Measurements from ENCODE around the gene ANKRD12.
"Not testable (repeated sequence)": the region's sequence is repeated elsewhere in the genome, so short reads cannot be mapped to it uniquely, and the experiment has no call there.

The ANKRD12 gene

GRCh38 chr18:9136315-9137155 is at the start of gene ANKRD12:
Gene ANKRD12, plus strand, starts transcription at chr18:9136781. Its CDS starts 45,652 bp downstream, at chr18:9182433.
- no peak for TF ChIP-seq CTCF (IDR thresholded peaks at IDR 0.05; ENCODE audit: extremely low read depth, insufficient read depth, missing control alignments)
- DNase-seq (ENCODE audit: low spot score) = peak; percentile 98
- in situ Hi-C loops (cut with MboI; ENCODE audit: low pct_unique_long_range_greater_than_20kb, low sequenced_read_pairs, unreplicated experiment) = no loop called here

- no peak for TF ChIP-seq CTCF (IDR thresholded peaks at IDR 0.05; ENCODE audit: extremely low read depth, insufficient read depth, missing control alignments)
- in situ Hi-C loops (cut with MboI; ENCODE audit: low pct_unique_long_range_greater_than_20kb, low sequenced_read_pairs, unreplicated experiment) = no loop called here
- DNase-seq (ENCODE audit: low spot score) = no peak
Observed at GRCh38 chr18:9087144-9087543, 49.4 kb upstream of the ANKRD12 start.

DNA sequence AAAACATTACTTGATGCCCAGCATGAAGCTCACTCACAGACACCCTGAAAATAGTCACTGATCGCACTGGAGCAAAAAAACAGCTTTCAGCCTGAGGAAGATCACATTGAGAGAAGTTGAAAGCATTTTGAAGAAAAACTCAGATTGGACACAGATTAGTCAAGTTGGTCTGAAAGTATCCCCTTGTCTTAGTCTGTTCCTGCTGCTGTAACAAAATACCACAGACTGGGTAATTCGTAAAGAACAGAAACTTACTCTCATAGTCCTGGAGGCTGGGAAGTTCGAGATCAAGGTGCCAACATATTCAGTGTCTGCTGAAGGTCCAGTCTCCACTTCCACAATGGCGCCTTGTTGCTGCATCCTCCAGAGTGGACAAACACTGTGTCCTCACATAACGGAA is 48.3 kb upstream of the ANKRD12 start:
- in situ Hi-C loops (cut with MboI; ENCODE audit: low pct_unique_long_range_greater_than_20kb, low sequenced_read_pairs, unreplicated experiment) = no loop called here
- no peak for DNase-seq (ENCODE audit: low spot score)
- no peak for TF ChIP-seq CTCF (IDR thresholded peaks at IDR 0.05; ENCODE audit: extremely low read depth, insufficient read depth, missing control alignments)

DNA sequence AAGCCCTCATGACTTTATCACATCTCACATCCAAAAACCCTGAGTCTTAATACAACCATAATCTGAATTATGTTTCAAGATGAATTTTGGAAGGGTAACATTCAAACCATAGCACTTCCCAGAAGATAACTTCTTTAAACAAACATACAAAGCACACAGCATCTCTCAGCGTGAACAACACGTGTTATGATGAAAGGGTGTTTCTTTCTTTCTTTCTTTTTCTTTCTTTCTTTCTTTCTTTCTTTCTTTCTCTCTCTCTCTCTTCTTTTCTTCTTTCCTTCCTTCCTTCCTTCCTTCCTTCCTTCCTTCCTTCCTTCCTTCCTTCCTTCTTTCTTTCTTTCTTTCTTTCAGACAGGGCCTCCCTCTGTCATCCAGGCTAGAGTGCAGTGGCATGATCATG is 47.9 kb upstream of the ANKRD12 start:
- DNase-seq (ENCODE audit: low spot score); in situ Hi-C loops (cut with MboI; ENCODE audit: low pct_unique_long_range_greater_than_20kb, low sequenced_read_pairs, unreplicated experiment): not testable (repeated sequence)

GRCh38 chr18:9090578-9090977 is 46.0 kb upstream of the ANKRD12 start:
- in situ Hi-C loops (cut with MboI; ENCODE audit: low pct_unique_long_range_greater_than_20kb, low sequenced_read_pairs, unreplicated experiment) = no loop called here
- TF ChIP-seq CTCF (IDR thresholded peaks at IDR 0.05; ENCODE audit: extremely low read depth, insufficient read depth, missing control alignments) = no peak
- no peak for DNase-seq (ENCODE audit: low spot score)

DNA sequence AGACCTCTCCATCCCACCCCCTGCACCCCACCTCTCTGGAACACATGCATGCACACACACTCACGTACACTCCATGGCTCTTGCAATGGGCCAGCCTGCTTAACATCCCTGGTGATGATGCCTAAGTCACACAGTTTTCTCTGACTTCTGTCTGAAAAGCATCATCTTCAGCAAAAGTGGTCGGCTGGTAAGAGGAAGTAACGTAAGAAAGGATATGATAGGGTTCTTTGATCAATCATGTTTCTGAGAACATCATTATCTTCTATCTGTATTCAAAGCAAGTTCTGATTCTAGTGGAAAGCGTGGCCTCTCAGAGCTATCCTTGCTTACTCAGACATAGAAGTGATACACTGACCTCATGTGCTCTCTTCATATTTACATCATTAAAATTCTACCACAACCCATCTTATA is 45.5 kb upstream of the ANKRD12 start:
- in situ Hi-C loops (cut with MboI; ENCODE audit: low pct_unique_long_range_greater_than_20kb, low sequenced_read_pairs, unreplicated experiment) = no loop called here
- DNase-seq (ENCODE audit: low spot score) = no peak
- TF ChIP-seq CTCF (IDR thresholded peaks at IDR 0.05; ENCODE audit: extremely low read depth, insufficient read depth, missing control alignments) = no peak

- TF ChIP-seq CTCF (IDR thresholded peaks at IDR 0.05; ENCODE audit: extremely low read depth, insufficient read depth, missing control alignments) = no peak
- no peak for DNase-seq (ENCODE audit: low spot score)
- in situ Hi-C loops (cut with MboI; ENCODE audit: low pct_unique_long_range_greater_than_20kb, low sequenced_read_pairs, unreplicated experiment) = no loop called here
Observed at GRCh38 chr18:9092665-9093064, 43.9 kb upstream of the ANKRD12 start.

DNA sequence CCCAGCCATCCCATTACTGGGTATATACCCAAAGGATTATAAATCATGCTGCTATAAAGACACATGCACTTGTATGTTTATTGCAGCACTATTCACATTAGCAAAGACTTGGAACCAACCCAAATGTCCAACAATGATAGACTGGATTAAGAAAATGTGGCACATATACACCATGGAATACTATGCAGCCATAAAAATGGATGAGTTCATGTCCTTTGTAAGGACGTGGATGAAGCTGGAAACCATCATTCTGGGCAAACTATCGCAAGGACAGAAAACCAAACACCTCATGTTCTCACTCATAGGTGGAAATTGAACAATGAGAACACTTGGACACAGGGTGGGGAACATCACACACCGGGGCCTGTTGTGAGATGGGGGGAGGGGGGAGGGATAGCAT is 43.5 kb upstream of the ANKRD12 start:
- DNase-seq (ENCODE audit: low spot score); in situ Hi-C loops (cut with MboI; ENCODE audit: low pct_unique_long_range_greater_than_20kb, low sequenced_read_pairs, unreplicated experiment): not testable (repeated sequence)

All from GM13977 (cell line).